Measurements from ENCODE around the gene HMX2. TPM values are rescaled to one million over a fixed set of nuclear protein-coding genes. Genes with fewer than 3 reads are reported as not detected.

Gene HMX2
- total RNA-seq, 1 donor from 2014 or later = not detected

GRCh38 chr10:123187781-123188180 lies 39.8 kb downstream of the HMX2 start:
- no peak for DNase-seq (ENCODE audit: low read depth)

GRCh38 chr10:123191886-123192285 lies 44.0 kb downstream of the HMX2 start:
- no peak for DNase-seq (ENCODE audit: low read depth)

GRCh38 chr10:123194056-123194455 lies 46.1 kb downstream of the HMX2 start:
- no peak for DNase-seq (ENCODE audit: low read depth)

Other genes starting within 250 kb of the HMX2 start
- not detected in 2 replicates for gene FAM24A, start 237.5 kb upstream of the HMX2 start, total RNA-seq
- 8.9 and 11.0 TPM in 2 replicates for gene C10orf88, start 193.9 kb upstream of the HMX2 start, total RNA-seq
- gene PSTK, start 167.7 kb upstream of the HMX2 start, total RNA-seq = 6.4 and 10.4 TPM in 2 replicates
- 3.3 and 5.3 TPM in 2 replicates for gene IKZF5, start 139.3 kb upstream of the HMX2 start, total RNA-seq
- gene ACADSB, start 139.1 kb upstream of the HMX2 start, total RNA-seq = 4.2 and 11.0 TPM in 2 replicates
- gene HMX3, start 12.2 kb upstream of the HMX2 start, total RNA-seq = not detected in 2 replicates
- 113 and 166 TPM in 2 replicates for gene BUB3, start 6.3 kb downstream of the HMX2 start, total RNA-seq